Effector memory CD8-positive, alpha-beta T cell (primary cell): ENCODE data around the gene NUP210.

Experiments
- ATAC-seq: fragments of 150-1000 bp; cut with Tn5 transposase; replicated peaks from 2 replicates; pipeline ENCODE4 v1.10.0; 2021; ENCODE audit warnings: mild to moderate bottlenecking, moderate library complexity
- DNase-seq, 3 experiments: peaks; one replicate each; pipeline ENCODE4 v3.0.0; 2021
- H3K27ac Mint-ChIP-seq, 2 donors: one replicate each; pipeline ENCODE4 v1.8.0; 2022; ENCODE audit warnings: mild to moderate bottlenecking in 2 of 2, mixed read lengths in 2 of 2, moderate library complexity in 2 of 2
- H3K27me3 Mint-ChIP-seq, 2 donors: one replicate each; pipeline ENCODE4 v1.8.0; 2022; ENCODE audit warnings: mixed read lengths in 2 of 2
- H3K36me3 Mint-ChIP-seq: one replicate; pipeline ENCODE4 v1.8.0; 2022; ENCODE audit warnings: mild to moderate bottlenecking, moderate library complexity, mixed read lengths; ENCODE audit not compliant: insufficient read depth
- H3K4me1 Mint-ChIP-seq, 2 donors: one replicate each; pipeline ENCODE4 v1.8.0; 2022; ENCODE audit warnings: low read depth in 2 of 2, mixed read lengths in 2 of 2
- H3K4me3 Mint-ChIP-seq, 2 donors: one replicate each; pipeline ENCODE4 v1.8.0; 2022; ENCODE audit warnings: mild to moderate bottlenecking in 2 of 2, mixed read lengths in 2 of 2, moderate library complexity in 2 of 2
- H3K9me3 Mint-ChIP-seq, 2 donors: one replicate each; pipeline ENCODE4 v1.8.0; 2022; ENCODE audit warnings: mixed read lengths in 2 of 2

Gene NUP210

GRCh38 chr3:13323822-13324221, 96.3 kb downstream of the NUP210 start:
- Mint-ChIP-seq H3K36me3 (peaks cover 79% of the 10 kb centered on the region), H3K4me3 (no peak overlapping the region), H3K27ac (peak overlapping the region; percentile 52 to 85), H3K9me3 (no peaks in the 10 kb centered on the region), H3K27me3 (no peaks in the 10 kb centered on the region), H3K4me1 (peaks cover 0 to 2% of the 10 kb centered on the region in 2 donors)
- ATAC-seq (no peak), DNase-seq (no peak)

DNA sequence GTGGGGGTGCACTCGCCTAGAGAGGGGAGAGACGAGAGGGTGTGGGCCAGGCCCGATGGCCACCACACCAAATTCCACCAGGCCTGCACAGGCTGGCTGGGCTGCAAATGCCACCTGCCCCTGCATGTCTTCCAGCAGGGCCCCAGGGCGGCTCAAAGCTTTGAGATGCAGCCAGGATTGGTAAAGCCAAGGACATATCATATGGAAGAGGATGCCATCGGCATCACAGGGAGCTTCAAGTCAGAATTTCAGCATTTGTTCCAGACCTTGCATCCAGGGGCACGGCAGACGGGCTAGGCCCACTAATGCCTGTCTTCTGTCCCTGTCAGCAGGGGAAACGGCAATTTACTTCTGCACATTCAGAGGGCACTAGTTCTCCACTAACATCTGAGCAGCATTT, 97.8 kb downstream of the NUP210 start:
- no peaks in the 10 kb centered on the region for H3K27me3 Mint-ChIP-seq
- peak overlapping the region; percentile 41 for H3K27ac Mint-ChIP-seq
- H3K4me3 Mint-ChIP-seq: no peak overlapping the region
- no peak for DNase-seq
- H3K4me1 Mint-ChIP-seq: peaks cover 2 to 3% of the 10 kb centered on the region in 2 donors
- H3K36me3 Mint-ChIP-seq: peaks cover 82% of the 10 kb centered on the region
- no peaks in the 10 kb centered on the region for H3K9me3 Mint-ChIP-seq
- ATAC-seq: no peak

DNA sequence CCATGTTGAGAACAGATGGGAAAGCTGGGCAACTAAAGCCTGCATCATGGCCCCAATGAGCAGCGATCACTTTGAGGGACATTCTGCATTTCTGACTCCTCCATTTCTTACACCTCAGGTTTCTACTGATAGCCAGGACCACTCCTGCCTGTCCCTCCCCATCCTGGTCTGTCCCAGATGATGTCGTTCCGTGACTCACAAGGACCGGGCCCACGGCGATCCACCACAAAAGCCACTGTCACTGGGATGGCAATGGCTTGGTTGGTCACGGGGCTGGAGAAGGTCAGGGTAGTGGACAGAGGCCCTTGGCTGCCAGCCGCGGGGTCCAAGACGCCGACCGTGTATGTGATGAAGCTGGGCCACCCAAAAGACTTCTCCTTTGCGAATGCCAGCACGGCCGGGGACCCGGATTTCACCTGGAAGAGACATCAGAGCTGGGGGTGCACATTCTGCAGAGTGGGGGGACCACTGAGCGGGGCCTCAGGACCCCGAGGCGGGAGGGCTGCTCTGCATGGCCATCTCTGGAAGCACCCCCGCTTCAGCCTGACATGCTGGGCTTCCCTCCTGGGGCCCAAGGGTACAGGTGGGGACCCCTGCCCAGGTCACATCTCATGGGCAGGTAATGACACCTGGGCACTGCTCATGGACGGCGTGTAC, 100.4 kb downstream of the NUP210 start:
- peaks cover 2 to 4% of the 10 kb centered on the region in 2 donors for H3K4me1 Mint-ChIP-seq
- ATAC-seq: no peak

GRCh38 chr3:13318626-13319470, 101.3 kb downstream of the NUP210 start:
- ATAC-seq (no peak), DNase-seq (no peak)
- H3K4me1 Mint-ChIP-seq: peaks cover 2 to 4% of the 10 kb centered on the region in 2 donors
- no peaks in the 10 kb centered on the region for H3K27me3 Mint-ChIP-seq
- H3K36me3 Mint-ChIP-seq: peaks cover 83% of the 10 kb centered on the region
- H3K9me3 Mint-ChIP-seq: no peaks in the 10 kb centered on the region
- H3K4me3 Mint-ChIP-seq: no peak overlapping the region
- H3K27ac Mint-ChIP-seq: peak overlapping the region; percentile 38 to 79

More for the DNA sequence above, 100.4 kb downstream of the NUP210 start:
- H3K36me3 Mint-ChIP-seq: peaks cover 80% of the 10 kb centered on the region
- DNase-seq: no peak
- H3K27ac Mint-ChIP-seq: peak overlapping the region in 1 of 2 donors; percentile 38
- H3K9me3 Mint-ChIP-seq: no peaks in the 10 kb centered on the region
- H3K4me3 Mint-ChIP-seq: no peak overlapping the region
- H3K27me3 Mint-ChIP-seq: no peaks in the 10 kb centered on the region

DNA sequence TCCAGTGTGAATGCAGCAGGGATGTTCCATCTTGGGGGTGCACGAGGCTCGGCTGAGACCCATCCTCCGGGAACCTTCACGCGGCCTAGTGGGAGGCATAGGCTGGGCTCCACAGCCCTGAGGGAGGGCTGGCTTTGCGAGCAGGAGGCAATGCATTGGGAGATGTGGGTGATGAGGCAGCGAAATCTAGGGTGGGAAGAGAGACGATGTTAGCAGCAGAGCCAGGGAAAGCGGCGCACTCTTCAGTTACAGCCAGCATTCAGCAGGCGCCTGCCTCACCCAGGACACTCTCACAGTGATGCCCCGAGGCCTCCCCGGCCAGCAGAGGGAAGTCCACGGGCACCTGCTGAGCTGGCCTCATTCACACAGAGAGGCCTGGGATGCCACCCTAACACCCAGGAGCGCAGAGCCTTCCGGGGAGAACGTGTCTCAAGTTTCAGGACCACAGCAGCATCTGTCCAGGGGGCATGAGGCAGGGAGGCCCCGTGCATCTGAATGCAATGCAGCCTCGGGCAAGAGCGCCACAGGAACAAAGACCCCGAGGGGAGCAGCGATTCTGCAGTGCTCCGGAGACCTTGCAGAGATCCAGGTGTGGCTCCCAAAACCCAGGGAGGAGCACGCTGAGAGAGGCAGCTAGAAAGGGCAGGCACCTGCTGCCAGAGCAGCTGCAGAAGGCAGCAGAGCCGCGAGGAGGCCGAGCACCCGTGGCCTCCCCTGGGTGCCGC, 102.4 kb downstream of the NUP210 start:
- Mint-ChIP-seq H3K27ac (peak overlapping the region in 1 of 2 donors; percentile 86), H3K9me3 (no peaks in the 10 kb centered on the region), H3K4me3 (no peak overlapping the region), H3K4me1 (peaks cover 2 to 4% of the 10 kb centered on the region in 2 donors), H3K36me3 (peaks cover 84% of the 10 kb centered on the region), H3K27me3 (no peaks in the 10 kb centered on the region)
- DNase-seq (no peak), ATAC-seq (no peak)

DNA sequence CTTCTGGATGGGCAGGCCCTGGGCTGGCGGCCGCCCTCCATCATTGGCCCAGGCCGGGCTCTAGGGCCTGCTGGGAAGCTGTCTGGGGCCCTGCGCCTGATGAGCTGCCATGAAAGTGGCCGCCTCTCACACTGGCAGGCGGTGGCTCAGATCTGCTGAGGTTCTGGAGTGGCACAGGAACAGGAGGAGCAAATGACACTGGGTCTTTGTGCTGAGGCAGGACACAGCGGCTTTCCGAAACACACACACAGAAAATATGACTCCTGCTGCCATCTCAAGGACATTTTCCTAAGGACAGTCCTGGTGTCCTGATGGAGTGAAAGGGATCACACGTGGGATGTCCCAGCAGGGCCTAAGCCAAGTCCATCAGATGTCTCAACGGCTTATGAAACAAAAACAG, 103.5 kb downstream of the NUP210 start:
- H3K36me3 Mint-ChIP-seq: peaks cover 72% of the 10 kb centered on the region
- H3K4me3 Mint-ChIP-seq: no peak overlapping the region
- H3K9me3 Mint-ChIP-seq: no peaks in the 10 kb centered on the region
- ATAC-seq (no peak), DNase-seq (no peak)
- peak overlapping the region in 1 of 2 donors; percentile 65 for H3K27ac Mint-ChIP-seq
- H3K27me3 Mint-ChIP-seq: no peaks in the 10 kb centered on the region
- peaks cover 2 to 4% of the 10 kb centered on the region in 2 donors for H3K4me1 Mint-ChIP-seq

GRCh38 chr3:13314877-13315276, 105.2 kb downstream of the NUP210 start:
- no peak overlapping the region for H3K4me3 Mint-ChIP-seq
- DNase-seq: no peak
- H3K36me3 Mint-ChIP-seq: peaks cover 61% of the 10 kb centered on the region
- no peaks in the 10 kb centered on the region for H3K27me3 Mint-ChIP-seq
- peaks cover 2 to 4% of the 10 kb centered on the region in 2 donors for H3K4me1 Mint-ChIP-seq
- H3K9me3 Mint-ChIP-seq: no peaks in the 10 kb centered on the region
- peak overlapping the region; percentile 54 to 87 for H3K27ac Mint-ChIP-seq
- ATAC-seq: no peak

- DNase-seq (no peak), ATAC-seq (no peak)
- Mint-ChIP-seq H3K27me3 (no peaks in the 10 kb centered on the region), H3K9me3 (no peaks in the 10 kb centered on the region), H3K4me1 (peaks cover 0 to 4% of the 10 kb centered on the region in 2 donors), H3K4me3 (no peak overlapping the region), H3K36me3 (peaks cover 51% of the 10 kb centered on the region), H3K27ac (peak overlapping the region in 1 of 2 donors; percentile 87)
Observed at GRCh38 chr3:13313813-13314212, 106.3 kb downstream of the NUP210 start.

GRCh38 chr3:13309004-13309403, 111.1 kb downstream of the NUP210 start:
- Mint-ChIP-seq H3K36me3 (peaks cover 28% of the 10 kb centered on the region), H3K27me3 (no peaks in the 10 kb centered on the region), H3K27ac (peak overlapping the region; percentile 32 to 44), H3K4me3 (no peak overlapping the region), H3K4me1 (peaks cover 3 to 5% of the 10 kb centered on the region in 2 donors), H3K9me3 (no peaks in the 10 kb centered on the region)
- ATAC-seq (no peak), DNase-seq (no peak)

- H3K9me3 Mint-ChIP-seq: no peaks in the 10 kb centered on the region
- ATAC-seq: peak; percentile 33
- DNase-seq: peak in 1 of 3 experiments; percentile 8
- peaks cover 3 to 5% of the 10 kb centered on the region in 2 donors for H3K4me1 Mint-ChIP-seq
- no peak overlapping the region for H3K4me3 Mint-ChIP-seq
- H3K27me3 Mint-ChIP-seq: no peaks in the 10 kb centered on the region
- H3K36me3 Mint-ChIP-seq: peaks cover 21% of the 10 kb centered on the region
- H3K27ac Mint-ChIP-seq: peak overlapping the region; percentile 32 to 44
Observed at GRCh38 chr3:13308380-13308801, 111.7 kb downstream of the NUP210 start.

DNA sequence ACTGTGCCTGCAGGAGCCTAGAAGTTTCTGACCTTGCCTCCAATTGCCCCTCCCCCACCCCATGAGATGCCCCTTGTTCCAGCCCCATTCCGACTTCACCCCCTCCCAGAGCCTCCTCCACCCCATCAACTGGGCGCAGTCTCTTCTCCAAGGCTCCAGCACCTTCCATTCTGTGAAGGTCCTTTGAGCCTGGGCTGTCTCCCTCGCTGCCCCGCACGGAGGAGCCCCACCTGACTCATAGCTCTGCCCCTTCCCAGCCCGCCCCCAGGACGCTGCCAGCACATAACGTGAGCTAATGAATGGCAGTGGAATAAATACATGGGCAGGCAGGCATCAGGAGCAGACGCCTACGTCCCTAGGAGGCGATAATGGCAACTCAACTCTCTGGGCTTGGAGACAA, 113.1 kb downstream of the NUP210 start:
- DNase-seq: no peak
- Mint-ChIP-seq H3K9me3 (no peaks in the 10 kb centered on the region), H3K27me3 (peaks cover 0 to 2% of the 10 kb centered on the region in 2 donors), H3K36me3 (peaks cover 21% of the 10 kb centered on the region), H3K4me1 (peaks cover 3 to 5% of the 10 kb centered on the region in 2 donors), H3K4me3 (no peak overlapping the region), H3K27ac (no peak overlapping the region)
- ATAC-seq: no peak

GRCh38 chr3:13305623-13306022, 114.5 kb downstream of the NUP210 start:
- Mint-ChIP-seq H3K36me3 (peaks cover 15% of the 10 kb centered on the region), H3K4me1 (peaks cover 3 to 5% of the 10 kb centered on the region in 2 donors), H3K9me3 (no peaks in the 10 kb centered on the region), H3K27ac (peak overlapping the region in 1 of 2 donors; percentile 15), H3K27me3 (peaks cover 0 to 17% of the 10 kb centered on the region in 2 donors), H3K4me3 (no peak overlapping the region)
- no peak for DNase-seq
- no peak for ATAC-seq

DNA sequence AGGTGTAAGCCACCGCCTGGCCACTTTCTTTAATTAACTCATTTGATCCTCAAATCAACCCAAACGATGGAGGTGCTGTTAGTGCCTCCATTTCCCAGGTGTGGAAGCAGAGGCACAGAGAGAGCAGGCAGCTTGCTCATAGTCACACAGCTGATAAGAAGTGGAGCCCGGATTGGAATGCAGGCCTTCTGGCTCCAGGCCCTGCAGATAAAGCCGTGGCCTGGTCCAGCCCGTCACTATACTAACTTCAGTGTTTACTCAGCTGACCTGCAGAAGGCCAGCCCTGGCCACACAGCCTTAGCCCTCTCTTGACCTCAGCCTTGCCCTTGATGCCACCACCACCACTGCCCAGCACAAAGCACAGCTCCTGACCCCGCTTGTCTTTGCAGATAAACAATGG, 116.7 kb downstream of the NUP210 start:
- Mint-ChIP-seq H3K4me3 (no peak overlapping the region), H3K4me1 (peaks cover 1 to 2% of the 10 kb centered on the region in 2 donors), H3K27me3 (peaks cover 9 to 38% of the 10 kb centered on the region in 2 donors), H3K27ac (no peak overlapping the region), H3K9me3 (no peaks in the 10 kb centered on the region), H3K36me3 (peaks cover 14% of the 10 kb centered on the region)
- ATAC-seq (no peak), DNase-seq (no peak)
